GM12878 (cell line): ENCODE measurements around the gene PDE8B. TPM values are rescaled to one million over a fixed set of nuclear protein-coding genes. Genes with fewer than 3 reads are reported as not detected.

Experiments used
- ATAC-seq: fragments of 200-7000 bp; cut with Tn5 transposase; 3 replicates; pipeline ENCODE4 v1.9.1; 2020; ENCODE audit warnings: mild to moderate bottlenecking, moderate library complexity
- BruUV-seq: library from RNA; stranded (reverse); fragments of 400-500 nt; replicated peaks from 2 replicates; lab custom pipeline; 2021; lab: Mats Ljungman, UMichigan
- CTCF ChIA-PET: fragments of 300-600 bp; sonication (Branson Sonifier 250); formaldehyde crosslinking; extraction: SDS; loops from one replicate; lab custom pipeline; 2021; ENCODE audit warnings: inconsistent platforms; lab: Yijun Ruan, JAX
- POLR2A ChIA-PET: fragments of 350-600 bp; formaldehyde crosslinking; extraction: SDS; loops from one replicate; lab custom pipeline; 2021; ENCODE audit warnings: inconsistent platforms; lab: Charles Lee
- RAD21 ChIA-PET: fragments of 300-600 bp; sonication (Branson Sonifier 250); formaldehyde crosslinking; loops from one replicate; lab custom pipeline; 2023; ENCODE audit warnings: antibody characterized with exemption; ENCODE audit not compliant: unreplicated experiment; lab: Charles Lee
- SMC1A ChIA-PET: fragments of 300-600 bp; sonication (Branson Sonifier 250); formaldehyde crosslinking; loops from one replicate; lab custom pipeline; 2023; ENCODE audit not compliant: unreplicated experiment, uncharacterized antibody; lab: Charles Lee
- DNase-seq: peaks from one replicate; pipeline ENCODE4 v3.0.0-alpha.2; 2011; ENCODE audit warnings: low read depth, low spot score
- FAIRE-seq: peaks from 3 replicates; lab custom pipeline; 2011; peaks lifted over from hg19 to GRCh38; lab: Jason Lieb, UNC
- H2AFZ ChIP-seq: 2 replicates; pipeline ENCODE4 v1.6.0; 2011; ENCODE audit warnings: low read depth, low read length, control low read depth; ENCODE audit not compliant: control insufficient read depth
- H3K27ac ChIP-seq: 2 replicates; pipeline ENCODE4 v1.5.1; 2011; ENCODE audit warnings: control low read depth; ENCODE audit not compliant: control insufficient read depth, insufficient read depth
- H3K27me3 ChIP-seq, 2 experiments: replicated peaks in 1 of 2; 2 replicates each; pipeline versions ENCODE4 v1.6.0 to v1.6.1; 2011; ENCODE audit warnings: low read length in 1 of 2; ENCODE audit not compliant: control insufficient read depth in 2 of 2, insufficient read depth in 2 of 2
- H3K36me3 ChIP-seq, 2 experiments: 2 replicates each; pipeline ENCODE4 v1.5.1; 2011; ENCODE audit warnings: low read length in 1 of 2; ENCODE audit not compliant: control insufficient read depth in 2 of 2, insufficient read depth in 2 of 2
- H3K4me1 ChIP-seq: 2 replicates; pipeline ENCODE4 v1.6.1; 2011; ENCODE audit warnings: mild to moderate bottlenecking, low read length, moderate library complexity, mixed read lengths; ENCODE audit not compliant: control insufficient read depth, insufficient read depth
- H3K4me2 ChIP-seq: 2 replicates; pipeline ENCODE4 v1.6.0; 2011; ENCODE audit warnings: control low read depth; ENCODE audit not compliant: control insufficient read depth, insufficient read depth
- H3K4me3 ChIP-seq: fragments of 200-600 bp; sonication (generic); 2 replicates; pipeline ENCODE4 v1.5.1; 2016
- H3K79me2 ChIP-seq: 2 replicates; pipeline ENCODE4 v1.6.0; 2011; ENCODE audit warnings: low read length; ENCODE audit not compliant: control insufficient read depth, insufficient read depth
- H3K9ac ChIP-seq: 2 replicates; pipeline ENCODE4 v1.8.0; 2011; ENCODE audit warnings: low read length, control low read depth, mixed read lengths; ENCODE audit not compliant: control insufficient read depth, insufficient read depth
- H3K9me3 ChIP-seq: replicated peaks from 3 replicates; pipeline ENCODE4 v1.5.1; 2011; ENCODE audit warnings: mild to moderate bottlenecking, low read length; ENCODE audit not compliant: control insufficient read depth, insufficient read depth
- H4K20me1 ChIP-seq: 2 replicates; pipeline ENCODE4 v1.6.0; 2011; ENCODE audit not compliant: control insufficient read depth, insufficient read depth
- DPF2 ChIP-seq: fragments of 450-650 bp; IDR thresholded peaks from 2 replicates; pipeline ENCODE4 v1.6.1; 2017; ENCODE audit warnings: mild to moderate bottlenecking
- FOXM1 ChIP-seq: IDR thresholded peaks from 2 replicates; pipeline ENCODE4 v1.6.1; 2012; ENCODE audit warnings: low read depth, mild to moderate bottlenecking, inconsistent platforms, low read length, moderate library complexity
- KDM1A ChIP-seq: fragments of 200-600 bp; sonication (generic); IDR thresholded peaks from 2 replicates; pipeline ENCODE4 v1.6.1; 2016; ENCODE audit warnings: borderline replicate concordance
- NFYB ChIP-seq: IDR thresholded peaks from 2 replicates; pipeline ENCODE4 v1.6.1; 2011; ENCODE audit warnings: low read depth, mild to moderate bottlenecking, low read length, improper control_type of control experiment, moderate library complexity; ENCODE audit not compliant: insufficient read depth
- PAX5 ChIP-seq: IDR thresholded peaks from 2 replicates; pipeline ENCODE4 v1.6.1; 2011; ENCODE audit warnings: low read depth, low read length, borderline replicate concordance
- PAX8 ChIP-seq: fragments of 450-650 bp; IDR thresholded peaks from 2 replicates; pipeline ENCODE4 v1.6.1; 2017; ENCODE audit warnings: mild to moderate bottlenecking, moderate library complexity
- SP1 ChIP-seq: IDR thresholded peaks from one replicate; pipeline ENCODE4 v1.6.1; 2011; ENCODE audit warnings: low read depth, low read length
- TBL1XR1 ChIP-seq: IDR thresholded peaks from 2 replicates; pipeline ENCODE4 v1.6.1; 2012; ENCODE audit warnings: low read depth, low read length, improper control_type of control experiment
- WGBS: methylation state at CpG from one replicate; pipeline ENCODE4 v1.1.6; 2016; ENCODE audit warnings: low lambda C conversion rate; ENCODE audit not compliant: insufficient replicate concordance, insufficient coverage; ENCODE audit errors: missing lambda C conversion rate; 5-methylcytosine and 5-hydroxymethylcytosine counted together
- in situ Hi-C: fragments of 300-500 bp; cut with MboI; formaldehyde crosslinking; loops from 9 replicates; pipeline ENCODE4 v1.14.3; 2018; ENCODE audit warnings: mixed read lengths
- intact Hi-C: fragments of 100-400 bp; cut with micrococcal nuclease; formaldehyde crosslinking; loops from one replicate; pipeline ENCODE4 v1.14.2; 2022; ENCODE audit not compliant: unreplicated experiment
- polyA plus RNA-seq, 11 experiments: library from polyadenylated mRNA; depleted of rRNA in 4 of 11; unstranded in 6 of 11; stranded (reverse) in 5 of 11; fragments of >200 nt; fragmentation: Nextera tagmentation in 4 of 11; fragmentation: Illumina TruSeq in 1 of 11; extraction: Ambion mirVana in 4 of 11; extraction: Trizol in 1 of 11; gene quantifications; 1 replicate in 1 of 11; 2 replicates in 10 of 11; pipeline versions ENCODE4 v1.2.1 to v1.2.3, GENCODE V29; 2011 to 2016; ENCODE audit warnings: inconsistent platforms in 2 of 11, missing spikeins in 2 of 11, low read depth in 1 of 11
- total RNA-seq, 4 experiments: library from RNA; depleted of rRNA in 3 of 4; stranded (reverse); fragments of >200 nt in 3 of 4; fragmentation: Illumina TruSeq in 1 of 4; extraction: Trizol in 1 of 4; gene quantifications; 2 replicates each; pipeline versions ENCODE4 v1.2.1 to v1.2.3, GENCODE V29; 2013 to 2021
- TF ChIP-seq, protein P1 (sequence below): fragments of 450-650 bp; IDR thresholded peaks from 2 replicates; pipeline ENCODE4 v1.6.1; 2018; ENCODE audit warnings: borderline replicate concordance, mild to moderate bottlenecking; ENCODE audit not compliant: partially characterized antibody
- TF ChIP-seq, protein P2 (sequence below): IDR thresholded peaks from 2 replicates; pipeline ENCODE4 v1.6.1; 2011; ENCODE audit warnings: mild to moderate bottlenecking, low read depth, low read length, moderate library complexity; ENCODE audit not compliant: insufficient replicate concordance
- TF ChIP-seq, protein P3 (sequence below): IDR thresholded peaks from 2 replicates; pipeline ENCODE4 v1.6.1; 2011; ENCODE audit warnings: borderline replicate concordance, low read depth, mild to moderate bottlenecking, moderate library complexity, low read length; ENCODE audit not compliant: insufficient read depth, poor library complexity, severe bottlenecking
- TF ChIP-seq, protein P4 (sequence below): fragments of 450-650 bp; formaldehyde crosslinking; IDR thresholded peaks from 2 replicates; pipeline ENCODE4 v1.4.0; 2020; ENCODE audit warnings: mild to moderate bottlenecking, moderate library complexity

The PDE8B gene
- total and polyA plus RNA-seq, 10 of the 15 experiments (the other 5 are each of a cell fraction or from before 2014, with no cell fraction given): 0.03 to 0.44 (median 0.20) TPM; not detected in 3

DNA sequence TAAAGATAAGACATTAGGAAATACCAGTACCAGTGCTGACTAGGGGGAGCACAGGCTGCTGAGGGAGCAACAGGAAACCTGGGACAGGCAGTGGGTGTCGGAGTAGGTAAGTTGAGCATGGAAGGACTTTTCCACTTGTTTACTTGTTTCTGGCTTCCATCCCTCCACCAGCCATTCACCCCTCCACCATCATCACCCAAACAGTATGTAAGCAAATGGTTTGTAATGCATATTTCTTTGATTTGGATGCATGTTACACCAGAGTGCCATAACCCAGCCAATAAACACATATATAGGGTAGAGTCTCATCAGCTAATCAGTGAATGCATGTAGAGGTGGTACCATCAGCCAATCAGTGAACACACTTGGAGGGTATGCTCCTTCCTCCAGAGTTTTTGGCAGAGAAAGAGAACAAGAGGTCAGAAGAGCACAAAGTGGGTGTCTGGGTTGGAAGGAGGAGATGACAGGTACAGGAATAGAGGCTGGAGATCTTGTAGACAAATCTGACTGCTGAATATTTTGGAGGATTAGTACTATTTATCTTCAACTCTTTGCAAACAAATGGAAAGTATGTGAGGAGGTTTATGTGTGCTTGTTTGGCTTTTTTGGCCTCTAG, 37.7 kb upstream of the PDE8B start:
- in situ Hi-C loops: no loop called here
- no TSS peak for BruUV-seq
- H3K4me2 ChIP-seq: no peak overlapping the region
- H3K4me3 ChIP-seq: no peak overlapping the region
- no peaks in the 10 kb centered on the region for H3K79me2 ChIP-seq
- H3K9ac ChIP-seq: no peak overlapping the region
- ChIA-PET CTCF (no interaction called here), SMC1A (no interaction called here), POLR2A (no interaction called here), RAD21 (no interaction called here)
- no peak for FAIRE-seq
- H4K20me1 ChIP-seq: no peaks in the 10 kb centered on the region
- no peaks in the 10 kb centered on the region for H3K36me3 ChIP-seq
- H3K4me1 ChIP-seq: no peaks in the 10 kb centered on the region
- 38% methylated on average over 1 of the region's 1 CpG for WGBS
- H3K27me3 ChIP-seq: no peaks in the 10 kb centered on the region; a peak in 1 of 4 replicates
- DNase-seq: no peak
- ATAC-seq: no peak
- intact Hi-C loops: no loop called here
- H3K27ac ChIP-seq: no peak overlapping the region
- TF ChIP-seq NFYB: no peak
- TF ChIP-seq PAX5: no peak
- TF ChIP-seq DPF2: no peak
- TF ChIP-seq, protein P1, sequence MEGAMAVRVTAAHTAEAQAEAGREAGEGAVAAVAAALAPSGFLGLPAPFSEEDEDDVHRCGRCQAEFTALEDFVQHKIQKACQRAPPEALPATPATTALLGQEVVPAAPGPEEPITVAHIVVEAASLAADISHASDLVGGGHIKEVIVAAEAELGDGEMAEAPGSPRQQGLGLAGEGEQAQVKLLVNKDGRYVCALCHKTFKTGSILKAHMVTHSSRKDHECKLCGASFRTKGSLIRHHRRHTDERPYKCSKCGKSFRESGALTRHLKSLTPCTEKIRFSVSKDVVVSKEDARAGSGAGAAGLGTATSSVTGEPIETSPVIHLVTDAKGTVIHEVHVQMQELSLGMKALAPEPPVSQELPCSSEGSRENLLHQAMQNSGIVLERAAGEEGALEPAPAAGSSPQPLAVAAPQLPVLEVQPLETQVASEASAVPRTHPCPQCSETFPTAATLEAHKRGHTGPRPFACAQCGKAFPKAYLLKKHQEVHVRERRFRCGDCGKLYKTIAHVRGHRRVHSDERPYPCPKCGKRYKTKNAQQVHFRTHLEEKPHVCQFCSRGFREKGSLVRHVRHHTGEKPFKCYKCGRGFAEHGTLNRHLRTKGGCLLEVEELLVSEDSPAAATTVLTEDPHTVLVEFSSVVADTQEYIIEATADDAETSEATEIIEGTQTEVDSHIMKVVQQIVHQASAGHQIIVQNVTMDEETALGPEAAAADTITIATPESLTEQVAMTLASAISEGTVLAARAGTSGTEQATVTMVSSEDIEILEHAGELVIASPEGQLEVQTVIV: no peak
- TF ChIP-seq FOXM1: no peak
- TF ChIP-seq KDM1A: no peak
- TF ChIP-seq PAX8: no peak
- TF ChIP-seq, protein P2, sequence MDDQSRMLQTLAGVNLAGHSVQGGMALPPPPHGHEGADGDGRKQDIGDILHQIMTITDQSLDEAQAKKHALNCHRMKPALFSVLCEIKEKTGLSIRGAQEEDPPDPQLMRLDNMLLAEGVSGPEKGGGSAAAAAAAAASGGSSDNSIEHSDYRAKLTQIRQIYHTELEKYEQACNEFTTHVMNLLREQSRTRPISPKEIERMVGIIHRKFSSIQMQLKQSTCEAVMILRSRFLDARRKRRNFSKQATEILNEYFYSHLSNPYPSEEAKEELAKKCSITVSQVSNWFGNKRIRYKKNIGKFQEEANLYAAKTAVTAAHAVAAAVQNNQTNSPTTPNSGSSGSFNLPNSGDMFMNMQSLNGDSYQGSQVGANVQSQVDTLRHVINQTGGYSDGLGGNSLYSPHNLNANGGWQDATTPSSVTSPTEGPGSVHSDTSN: no peak
- no peak for TF ChIP-seq SP1
- TF ChIP-seq, protein P3, sequence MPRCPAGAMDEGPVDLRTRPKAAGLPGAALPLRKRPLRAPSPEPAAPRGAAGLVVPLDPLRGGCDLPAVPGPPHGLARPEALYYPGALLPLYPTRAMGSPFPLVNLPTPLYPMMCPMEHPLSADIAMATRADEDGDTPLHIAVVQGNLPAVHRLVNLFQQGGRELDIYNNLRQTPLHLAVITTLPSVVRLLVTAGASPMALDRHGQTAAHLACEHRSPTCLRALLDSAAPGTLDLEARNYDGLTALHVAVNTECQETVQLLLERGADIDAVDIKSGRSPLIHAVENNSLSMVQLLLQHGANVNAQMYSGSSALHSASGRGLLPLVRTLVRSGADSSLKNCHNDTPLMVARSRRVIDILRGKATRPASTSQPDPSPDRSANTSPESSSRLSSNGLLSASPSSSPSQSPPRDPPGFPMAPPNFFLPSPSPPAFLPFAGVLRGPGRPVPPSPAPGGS: no peak
- no peak for TF ChIP-seq TBL1XR1
- TF ChIP-seq, protein P4, sequence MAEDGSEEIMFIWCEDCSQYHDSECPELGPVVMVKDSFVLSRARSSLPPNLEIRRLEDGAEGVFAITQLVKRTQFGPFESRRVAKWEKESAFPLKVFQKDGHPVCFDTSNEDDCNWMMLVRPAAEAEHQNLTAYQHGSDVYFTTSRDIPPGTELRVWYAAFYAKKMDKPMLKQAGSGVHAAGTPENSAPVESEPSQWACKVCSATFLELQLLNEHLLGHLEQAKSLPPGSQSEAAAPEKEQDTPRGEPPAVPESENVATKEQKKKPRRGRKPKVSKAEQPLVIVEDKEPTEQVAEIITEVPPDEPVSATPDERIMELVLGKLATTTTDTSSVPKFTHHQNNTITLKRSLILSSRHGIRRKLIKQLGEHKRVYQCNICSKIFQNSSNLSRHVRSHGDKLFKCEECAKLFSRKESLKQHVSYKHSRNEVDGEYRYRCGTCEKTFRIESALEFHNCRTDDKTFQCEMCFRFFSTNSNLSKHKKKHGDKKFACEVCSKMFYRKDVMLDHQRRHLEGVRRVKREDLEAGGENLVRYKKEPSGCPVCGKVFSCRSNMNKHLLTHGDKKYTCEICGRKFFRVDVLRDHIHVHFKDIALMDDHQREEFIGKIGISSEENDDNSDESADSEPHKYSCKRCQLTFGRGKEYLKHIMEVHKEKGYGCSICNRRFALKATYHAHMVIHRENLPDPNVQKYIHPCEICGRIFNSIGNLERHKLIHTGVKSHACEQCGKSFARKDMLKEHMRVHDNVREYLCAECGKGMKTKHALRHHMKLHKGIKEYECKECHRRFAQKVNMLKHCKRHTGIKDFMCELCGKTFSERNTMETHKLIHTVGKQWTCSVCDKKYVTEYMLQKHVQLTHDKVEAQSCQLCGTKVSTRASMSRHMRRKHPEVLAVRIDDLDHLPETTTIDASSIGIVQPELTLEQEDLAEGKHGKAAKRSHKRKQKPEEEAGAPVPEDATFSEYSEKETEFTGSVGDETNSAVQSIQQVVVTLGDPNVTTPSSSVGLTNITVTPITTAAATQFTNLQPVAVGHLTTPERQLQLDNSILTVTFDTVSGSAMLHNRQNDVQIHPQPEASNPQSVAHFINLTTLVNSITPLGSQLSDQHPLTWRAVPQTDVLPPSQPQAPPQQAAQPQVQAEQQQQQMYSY (CRISPR knock-in tag): no peak
- H2AFZ ChIP-seq: no peak overlapping the region
- H3K9me3 ChIP-seq: no peaks in the 10 kb centered on the region
